Stimulated activated naive B cell treated with anti-CD40 and anti-IgM and Interleukin-4, amounts not matched to agents 10 μg/mL and 1 μg/mL and 100 μg/mL, for 72 hours (primary cell): ENCODE measurements around the gene ISCA2.
"Not testable (repeated sequence)": the region's sequence is repeated elsewhere in the genome, so short reads cannot be mapped to it uniquely, and the experiment has no call there.

Source experiments
- ATAC-seq, 2 donors: fragments of 150-1000 bp; cut with Tn5 transposase; replicated peaks; 2 replicates each; pipeline ENCODE4 v1.10.0; 2021; ENCODE audit warnings: moderate library complexity in 1 of 2
- DNase-seq: peaks from one replicate; pipeline ENCODE4 v3.0.0; 2021
- H3K27ac Mint-ChIP-seq: one replicate; pipeline ENCODE4 v1.8.0; 2022; ENCODE audit warnings: mild to moderate bottlenecking, mixed read lengths
- H3K27me3 Mint-ChIP-seq, 2 donors: one replicate each; pipeline ENCODE4 v1.8.0; 2022; ENCODE audit warnings: mixed read lengths in 2 of 2
- H3K36me3 Mint-ChIP-seq, 2 donors: one replicate each; pipeline ENCODE4 v1.8.0; 2022; ENCODE audit warnings: mixed read lengths in 2 of 2, mild to moderate bottlenecking in 1 of 2
- H3K4me1 Mint-ChIP-seq, 2 donors: one replicate each; pipeline ENCODE4 v1.8.0; 2022; ENCODE audit warnings: mixed read lengths in 2 of 2, mild to moderate bottlenecking in 1 of 2
- H3K4me3 Mint-ChIP-seq, 2 donors: one replicate each; pipeline ENCODE4 v1.8.0; 2022; ENCODE audit warnings: mild to moderate bottlenecking in 2 of 2, mixed read lengths in 2 of 2, moderate library complexity in 1 of 2
- H3K9me3 Mint-ChIP-seq, 2 donors: one replicate each; pipeline ENCODE4 v1.8.0; 2022; ENCODE audit warnings: mixed read lengths in 2 of 2, mild to moderate bottlenecking in 1 of 2

ISCA2 gene, protein sequence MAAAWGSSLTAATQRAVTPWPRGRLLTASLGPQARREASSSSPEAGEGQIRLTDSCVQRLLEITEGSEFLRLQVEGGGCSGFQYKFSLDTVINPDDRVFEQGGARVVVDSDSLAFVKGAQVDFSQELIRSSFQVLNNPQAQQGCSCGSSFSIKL

DNA sequence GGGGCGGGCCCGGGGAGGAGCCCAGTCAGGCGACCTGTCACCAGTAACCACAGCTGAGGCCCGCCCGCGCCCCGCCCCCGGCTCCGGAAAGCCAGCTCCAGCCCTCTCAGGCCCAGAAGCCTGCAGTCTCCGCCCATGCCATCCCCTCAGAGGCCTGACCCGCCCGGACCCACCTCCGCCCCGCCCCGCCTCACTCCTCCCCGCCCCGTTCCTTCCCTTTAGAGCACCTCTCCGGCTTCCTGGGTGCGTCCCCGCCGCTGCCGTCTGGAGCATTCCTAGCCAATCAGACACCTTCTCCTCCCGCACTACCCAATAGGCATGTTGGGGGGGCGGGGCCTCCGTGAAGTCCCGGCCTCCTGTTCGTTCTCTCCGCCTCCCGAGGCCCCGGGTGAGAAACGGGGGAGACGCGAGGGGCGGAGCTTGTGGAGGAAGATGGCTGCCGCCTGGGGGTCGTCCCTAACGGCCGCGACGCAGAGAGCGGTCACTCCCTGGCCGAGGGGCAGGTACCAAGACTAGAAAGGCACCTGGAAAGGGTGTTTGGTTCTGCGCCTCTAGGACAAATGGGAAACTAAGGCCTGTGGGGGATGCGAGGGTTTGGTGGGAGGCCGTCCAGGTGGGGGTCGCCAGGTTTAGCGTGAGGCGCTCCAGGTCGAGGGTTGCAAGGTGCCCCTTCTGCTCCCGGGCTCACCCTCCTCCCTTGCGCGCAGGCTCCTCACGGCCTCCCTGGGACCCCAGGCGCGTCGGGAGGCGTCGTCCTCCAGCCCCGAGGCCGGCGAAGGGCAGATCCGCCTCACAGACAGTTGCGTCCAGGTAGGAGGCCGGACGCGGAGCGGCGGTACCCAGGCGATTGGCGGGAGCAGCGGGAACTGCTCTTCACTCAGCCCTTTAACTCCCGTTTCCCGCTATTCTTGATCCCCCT, at the start of gene ISCA2:
Gene ISCA2 (plus strand): TSS at position 423 of the 919 bp plus-strand sequence. CDS start 10 bp downstream, at position 433.
- Mint-ChIP-seq H3K9me3 (no peaks in the 10 kb centered on the region), H3K27me3 (no peaks in the 10 kb centered on the region), H3K36me3 (no peaks in the 10 kb centered on the region), H3K4me1 (peaks cover 17 to 27% of the 10 kb centered on the region in 2 donors), H3K4me3 (no peak within 1 kb of the TSS), H3K27ac (peak within 1 kb of the TSS; percentile 96)
- ATAC-seq (peak; percentile 90 to 92), DNase-seq (peak; percentile 98)

DNA sequence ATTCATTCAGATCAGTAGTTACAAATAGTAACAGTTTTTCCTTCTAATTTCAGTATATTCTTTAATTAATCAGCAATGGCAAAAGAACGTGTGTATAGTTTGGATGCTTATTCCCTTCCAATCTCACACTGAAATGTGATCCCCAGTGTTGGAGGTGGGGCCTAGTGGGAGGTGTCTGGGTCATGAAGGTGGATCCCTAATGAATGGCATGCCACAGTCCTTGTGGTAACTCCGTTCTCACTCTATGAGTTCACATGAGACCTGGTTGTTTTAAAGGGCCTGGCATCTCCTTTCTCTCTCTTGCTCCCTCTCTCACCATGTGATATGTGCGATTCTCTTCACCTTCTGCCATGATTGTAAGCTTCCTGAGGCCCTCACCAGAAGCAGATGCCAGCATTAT, 48.7 kb upstream of the ISCA2 start:
- Mint-ChIP-seq H3K36me3 (no peaks in the 10 kb centered on the region), H3K4me3 (no peak overlapping the region), H3K9me3 (peaks cover 0 to 1% of the 10 kb centered on the region in 2 donors), H3K27me3 (peaks cover 0 to 9% of the 10 kb centered on the region in 2 donors), H3K4me1 (no peaks in the 10 kb centered on the region), H3K27ac (no peak overlapping the region)
- no peak for DNase-seq
- no peak for ATAC-seq

GRCh38 chr14:74454397-74454796, 39.2 kb upstream of the ISCA2 start:
- not testable (repeated sequence) for H3K4me1 Mint-ChIP-seq, H3K27me3 Mint-ChIP-seq, DNase-seq, H3K36me3 Mint-ChIP-seq, ATAC-seq, H3K4me3 Mint-ChIP-seq, H3K27ac Mint-ChIP-seq, H3K9me3 Mint-ChIP-seq

DNA sequence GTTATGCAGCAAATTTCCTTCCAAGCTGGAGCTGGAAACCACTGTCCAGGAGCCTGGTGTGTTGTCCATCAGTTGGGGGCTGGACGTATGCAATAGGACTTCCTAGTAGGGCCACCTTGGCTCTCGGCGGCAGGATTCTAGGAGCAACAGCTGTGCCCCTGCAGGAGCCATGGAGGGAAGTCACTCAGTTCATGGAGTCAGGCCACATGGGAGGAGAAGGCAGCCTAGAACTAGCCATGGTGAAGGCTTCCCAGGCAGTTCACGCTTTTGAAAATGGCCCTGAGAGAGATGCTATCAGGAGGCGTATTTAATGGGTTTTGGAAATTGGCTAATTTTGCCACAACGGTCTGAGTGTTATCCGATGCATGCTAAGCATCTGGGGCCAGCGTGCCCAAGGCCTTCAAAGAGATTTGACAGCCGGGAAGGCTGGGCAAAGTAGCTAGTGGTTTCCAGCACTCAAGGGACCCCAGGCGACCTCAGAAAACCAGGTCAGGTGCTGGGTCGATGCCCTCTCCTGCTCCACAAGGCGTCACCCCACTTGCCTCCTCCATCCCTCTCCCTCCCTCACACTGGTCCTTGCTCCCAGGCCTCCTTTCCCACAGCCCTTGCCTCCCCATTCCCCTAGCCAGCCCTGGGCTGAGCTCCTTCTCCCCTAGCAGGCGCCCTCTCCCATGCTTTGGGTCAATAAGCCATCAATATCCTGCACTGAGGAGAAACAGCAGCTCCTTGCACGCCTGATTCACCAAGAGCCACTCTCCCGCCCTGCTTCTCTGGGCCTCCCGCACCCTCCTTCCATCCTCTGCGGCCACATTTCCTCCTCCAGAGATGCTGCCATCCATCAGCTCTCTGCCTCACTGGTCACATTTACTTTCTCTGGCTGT, 36.6 kb upstream of the ISCA2 start:
- ATAC-seq (no peak), DNase-seq (no peak)
- no peaks in the 10 kb centered on the region for H3K9me3 Mint-ChIP-seq
- peaks cover 4% of the 10 kb centered on the region in 2 donors for H3K36me3 Mint-ChIP-seq
- H3K4me3 Mint-ChIP-seq, result no peak overlapping the region
- peaks cover 4 to 15% of the 10 kb centered on the region in 2 donors for H3K4me1 Mint-ChIP-seq
- H3K27me3 Mint-ChIP-seq, result peaks cover 8 to 15% of the 10 kb centered on the region in 2 donors
- H3K27ac Mint-ChIP-seq, result no peak overlapping the region

DNA sequence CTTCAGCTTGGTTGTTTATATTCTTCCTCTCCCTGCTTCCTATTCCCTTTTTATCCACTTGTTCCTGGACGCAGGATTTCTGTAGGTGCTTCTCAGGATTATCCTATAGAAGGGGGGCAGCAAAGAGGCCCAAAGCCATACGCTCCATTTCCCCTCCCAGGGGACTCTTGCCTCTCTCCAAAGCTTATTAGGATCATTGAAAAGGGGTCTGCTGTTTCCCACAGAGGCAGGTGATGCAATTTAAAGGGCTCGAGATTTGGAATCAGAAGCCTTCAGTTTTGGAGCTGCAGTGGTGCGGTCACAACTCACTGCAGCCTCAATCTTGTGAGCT, 36.0 kb upstream of the ISCA2 start:
- Mint-ChIP-seq H3K36me3 (peaks cover 4% of the 10 kb centered on the region in 2 donors), H3K27ac (no peak overlapping the region), H3K27me3 (peaks cover 8 to 15% of the 10 kb centered on the region in 2 donors), H3K4me1 (peaks cover 4 to 15% of the 10 kb centered on the region in 2 donors), H3K4me3 (no peak overlapping the region), H3K9me3 (no peaks in the 10 kb centered on the region)
- ATAC-seq (no peak), DNase-seq (no peak)

GRCh38 chr14:74459289-74459946, 34.1 kb upstream of the ISCA2 start:
- Mint-ChIP-seq H3K27ac (no peak overlapping the region), H3K9me3 (no peaks in the 10 kb centered on the region), H3K36me3 (no peaks in the 10 kb centered on the region), H3K4me1 (peaks cover 4 to 15% of the 10 kb centered on the region in 2 donors), H3K4me3 (no peak overlapping the region), H3K27me3 (peaks cover 8 to 9% of the 10 kb centered on the region in 2 donors)
- ATAC-seq, result peak; percentile 88 to 94
- no peak for DNase-seq

GRCh38 chr14:74459976-74460375, 33.6 kb upstream of the ISCA2 start:
- Mint-ChIP-seq H3K4me3 (no peak overlapping the region), H3K9me3 (no peaks in the 10 kb centered on the region), H3K27me3 (peaks cover 8 to 9% of the 10 kb centered on the region in 2 donors), H3K36me3 (no peaks in the 10 kb centered on the region), H3K27ac (no peak overlapping the region), H3K4me1 (peaks cover 4 to 15% of the 10 kb centered on the region in 2 donors)
- DNase-seq, result no peak
- ATAC-seq, result no peak

GRCh38 chr14:74462993-74463392, 30.6 kb upstream of the ISCA2 start:
- Mint-ChIP-seq H3K27ac (no peak overlapping the region), H3K4me1 (peaks cover 4 to 15% of the 10 kb centered on the region in 2 donors), H3K4me3 (no peak overlapping the region), H3K36me3 (no peaks in the 10 kb centered on the region), H3K27me3 (peaks cover 4 to 9% of the 10 kb centered on the region in 2 donors), H3K9me3 (no peaks in the 10 kb centered on the region)
- ATAC-seq (no peak), DNase-seq (no peak)

DNA sequence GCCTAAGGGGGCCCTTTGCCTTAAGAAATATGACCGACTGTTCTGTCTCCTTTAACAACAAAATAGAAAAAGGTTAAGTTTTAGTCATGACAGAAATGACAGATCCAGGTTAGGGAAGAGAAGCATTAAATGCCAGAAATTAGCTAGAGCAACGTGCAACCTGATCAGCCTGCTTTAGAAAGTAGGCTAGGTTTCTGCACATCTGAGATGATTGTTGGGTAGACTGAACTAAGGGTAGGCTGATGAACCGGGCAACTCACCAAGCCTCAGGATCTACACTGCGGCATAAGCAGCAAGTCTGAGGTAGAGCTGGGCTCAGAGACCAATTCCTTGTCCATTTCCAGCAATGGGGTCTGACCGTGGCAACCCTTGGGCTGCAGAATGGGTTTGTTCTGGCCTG, 29.9 kb upstream of the ISCA2 start:
- Mint-ChIP-seq H3K4me3 (no peak overlapping the region), H3K4me1 (peaks cover 4 to 15% of the 10 kb centered on the region in 2 donors), H3K9me3 (no peaks in the 10 kb centered on the region), H3K36me3 (peaks cover 0 to 3% of the 10 kb centered on the region in 2 donors), H3K27me3 (peaks cover 4 to 9% of the 10 kb centered on the region in 2 donors), H3K27ac (no peak overlapping the region)
- DNase-seq (no peak), ATAC-seq (no peak)

- Mint-ChIP-seq H3K27me3 (peaks cover 4 to 8% of the 10 kb centered on the region in 2 donors), H3K9me3 (no peaks in the 10 kb centered on the region), H3K27ac (no peak overlapping the region), H3K4me3 (no peak overlapping the region), H3K36me3 (peaks cover 0 to 3% of the 10 kb centered on the region in 2 donors), H3K4me1 (peaks cover 3 to 9% of the 10 kb centered on the region in 2 donors)
- ATAC-seq (no peak), DNase-seq (no peak)
Measured at GRCh38 chr14:74464785-74465184, 28.8 kb upstream of the ISCA2 start.

DNA sequence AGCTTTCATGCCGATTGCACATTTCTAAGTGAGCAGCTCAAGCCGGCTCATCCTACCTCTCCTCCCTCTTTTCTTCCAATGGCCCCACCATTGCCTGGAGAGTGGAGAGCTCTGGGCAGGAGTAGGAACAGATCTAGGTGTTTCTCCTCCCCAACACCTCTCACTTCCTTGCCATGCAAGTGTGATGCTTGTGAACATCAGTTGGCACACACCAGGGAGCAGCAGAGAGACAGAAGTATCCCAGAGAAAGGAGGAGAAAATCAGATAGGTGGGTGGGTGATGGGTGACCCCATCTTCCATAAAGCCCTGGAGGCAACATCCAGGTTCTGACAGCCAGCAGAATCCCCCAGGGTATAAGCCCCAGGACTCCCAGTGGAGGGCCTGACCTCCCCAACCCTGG, 28.2 kb upstream of the ISCA2 start:
- DNase-seq, result no peak
- Mint-ChIP-seq H3K4me3 (no peak overlapping the region), H3K27me3 (peaks cover 2 to 3% of the 10 kb centered on the region in 2 donors), H3K27ac (no peak overlapping the region), H3K4me1 (peaks cover 0 to 3% of the 10 kb centered on the region in 2 donors), H3K9me3 (no peaks in the 10 kb centered on the region), H3K36me3 (peaks cover 0 to 3% of the 10 kb centered on the region in 2 donors)
- no peak for ATAC-seq

DNA sequence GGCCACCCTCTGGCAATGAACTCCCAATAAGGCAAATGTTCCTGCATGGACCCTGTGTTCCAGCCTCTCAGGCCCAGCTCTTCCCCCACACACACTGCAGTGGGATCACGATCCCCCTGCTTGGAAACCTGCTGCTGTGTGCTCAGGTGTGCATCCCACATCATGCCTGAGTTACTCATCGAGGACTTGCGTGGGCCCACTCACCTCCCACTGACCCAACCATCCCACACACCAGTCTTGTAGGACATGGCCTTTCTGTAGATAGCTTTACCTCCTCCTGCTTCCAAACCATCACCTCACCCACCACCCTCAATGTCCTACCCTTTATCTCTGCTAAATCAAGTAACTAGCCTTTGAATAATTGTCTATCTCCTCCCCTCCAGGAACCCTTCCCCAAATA, 25.1 kb upstream of the ISCA2 start:
- H3K27ac Mint-ChIP-seq, result no peak overlapping the region
- DNase-seq, result no peak
- H3K4me3 Mint-ChIP-seq, result no peak overlapping the region
- no peaks in the 10 kb centered on the region for H3K27me3 Mint-ChIP-seq
- H3K36me3 Mint-ChIP-seq, result peaks cover 12 to 14% of the 10 kb centered on the region in 2 donors
- no peak for ATAC-seq
- peaks cover 3 to 6% of the 10 kb centered on the region in 2 donors for H3K9me3 Mint-ChIP-seq
- peaks cover 4 to 6% of the 10 kb centered on the region in 2 donors for H3K4me1 Mint-ChIP-seq

GRCh38 chr14:74469548-74470518, 23.7 kb upstream of the ISCA2 start:
- Mint-ChIP-seq H3K27ac (no peak overlapping the region), H3K36me3 (peaks cover 22 to 25% of the 10 kb centered on the region in 2 donors), H3K27me3 (no peaks in the 10 kb centered on the region), H3K4me1 (peaks cover 4 to 6% of the 10 kb centered on the region in 2 donors), H3K9me3 (peaks cover 3 to 8% of the 10 kb centered on the region in 2 donors), H3K4me3 (no peak overlapping the region)
- no peak for ATAC-seq
- no peak for DNase-seq
